ENCODE data around the gene AOC3.
"Not testable (repeated sequence)": the region's sequence is repeated elsewhere in the genome, so short reads cannot be mapped to it uniquely, and the experiment has no call there.

The AOC3 gene

GRCh38 chr17:42844761-42845555, 6.0 kb upstream of the AOC3 start:
- no peak for DNase-seq

GRCh38 chr17:42845556-42845917, 5.5 kb upstream of the AOC3 start:
- DNase-seq: no peak

DNA sequence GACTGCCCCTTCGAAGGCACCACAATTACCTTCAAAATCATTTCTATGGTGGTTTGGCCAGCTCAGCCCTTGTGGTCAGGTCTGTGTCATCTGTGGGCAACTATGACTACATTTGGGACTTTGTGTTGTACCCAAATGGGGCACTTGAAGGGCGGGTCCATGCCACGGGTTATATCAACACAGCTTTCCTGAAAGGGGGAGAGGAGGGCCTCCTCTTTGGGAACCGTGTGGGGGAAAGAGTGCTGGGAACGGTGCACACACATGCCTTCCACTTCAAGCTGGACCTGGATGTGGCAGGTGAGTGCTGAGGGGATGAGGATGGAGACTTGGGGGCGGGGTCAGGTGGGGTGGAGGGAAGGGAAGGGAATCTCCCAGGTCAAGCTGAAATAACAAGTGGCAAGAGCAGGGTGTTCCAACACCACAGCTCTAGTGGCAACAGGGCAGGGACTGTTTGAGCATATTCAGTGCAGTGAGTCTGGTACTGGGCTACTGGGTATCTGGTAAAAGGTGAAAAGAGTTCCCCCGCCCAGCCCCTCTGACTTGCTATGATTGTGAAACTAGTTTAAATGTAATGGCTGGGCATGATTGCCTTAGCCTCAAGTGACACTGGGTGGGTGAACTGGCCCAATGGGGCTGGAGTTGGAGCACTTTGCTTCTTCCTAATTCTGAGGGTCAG, 4.9 kb upstream of the AOC3 start:
- no peak for DNase-seq

DNA sequence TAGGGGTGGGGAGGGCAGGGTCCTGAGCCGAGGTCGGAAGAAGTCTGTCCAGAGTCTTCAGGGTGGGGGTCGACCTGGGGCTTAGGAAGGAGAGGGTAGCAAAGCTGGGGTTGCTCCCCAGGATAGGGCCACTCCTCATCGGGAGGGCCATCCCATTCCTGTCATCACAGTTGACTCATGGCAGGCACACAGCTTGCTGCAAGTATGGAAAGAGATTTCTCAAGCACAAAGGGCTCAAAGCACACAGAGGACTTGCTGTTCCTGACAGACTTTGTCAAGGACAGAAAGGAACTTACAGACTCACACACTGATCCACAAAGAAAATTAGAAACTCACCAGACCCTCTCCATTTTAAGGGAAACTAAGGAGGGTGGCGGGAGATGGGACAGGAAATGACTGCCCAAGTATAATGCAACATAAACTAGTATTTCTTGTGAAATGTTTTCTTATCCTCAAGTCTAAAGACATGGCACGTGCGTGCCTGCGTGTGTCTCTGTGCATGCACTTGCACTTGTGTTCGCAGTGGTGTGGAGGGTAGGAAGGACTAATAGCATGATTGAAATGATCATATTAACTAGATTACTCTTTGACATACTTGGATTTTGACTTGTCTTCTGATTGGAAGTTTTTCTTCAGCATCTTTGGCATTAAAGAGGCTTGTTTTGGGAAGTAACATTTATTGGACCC, 4.3 kb upstream of the AOC3 start:
- no peak for DNase-seq

GRCh38 chr17:42848093-42848492, 2.9 kb upstream of the AOC3 start:
- peak; percentile 14 for DNase-seq

GRCh38 chr17:42849031-42849430, 2.0 kb upstream of the AOC3 start:
- no peak for DNase-seq

- DNase-seq: no peak
Measured at GRCh38 chr17:42849451-42850181, 1.4 kb upstream of the AOC3 start.

GRCh38 chr17:42851371-42852240, 607 bp downstream of the AOC3 start:
- DNase-seq: not testable (repeated sequence)

DNA sequence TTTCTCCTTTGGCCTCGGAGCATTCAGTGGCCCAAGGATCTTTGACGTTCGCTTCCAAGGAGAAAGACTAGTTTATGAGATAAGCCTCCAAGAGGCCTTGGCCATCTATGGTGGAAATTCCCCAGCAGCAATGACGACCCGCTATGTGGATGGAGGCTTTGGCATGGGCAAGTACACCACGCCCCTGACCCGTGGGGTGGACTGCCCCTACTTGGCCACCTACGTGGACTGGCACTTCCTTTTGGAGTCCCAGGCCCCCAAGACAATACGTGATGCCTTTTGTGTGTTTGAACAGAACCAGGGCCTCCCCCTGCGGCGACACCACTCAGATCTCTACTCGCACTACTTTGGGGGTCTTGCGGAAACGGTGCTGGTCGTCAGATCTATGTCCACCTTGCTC, 1.4 kb downstream of the AOC3 start:
- no peak for DNase-seq

DNA sequence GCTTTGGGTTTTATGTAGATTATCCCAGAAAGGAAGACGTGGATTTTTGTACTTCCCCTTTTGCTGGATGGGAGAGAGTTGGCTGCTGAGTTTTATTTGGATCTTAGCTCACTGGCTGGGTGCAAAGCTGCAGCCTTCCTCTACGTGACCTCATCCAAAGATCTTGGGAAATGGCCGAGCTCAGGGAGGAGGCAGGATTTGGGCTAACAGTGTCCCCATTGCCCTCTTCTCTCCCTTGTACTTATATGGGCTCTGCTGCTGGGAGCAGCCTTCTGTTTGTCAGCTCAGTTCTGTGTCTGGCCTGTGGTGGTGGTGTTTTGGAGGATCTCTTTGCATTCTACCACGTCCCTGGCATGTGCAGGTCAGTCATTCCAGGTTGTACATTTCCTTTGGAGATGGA, 2.0 kb downstream of the AOC3 start:
- DNase-seq: no peak

- no peak for DNase-seq
Measured at GRCh38 chr17:42853597-42853967, 2.6 kb downstream of the AOC3 start.

DNA sequence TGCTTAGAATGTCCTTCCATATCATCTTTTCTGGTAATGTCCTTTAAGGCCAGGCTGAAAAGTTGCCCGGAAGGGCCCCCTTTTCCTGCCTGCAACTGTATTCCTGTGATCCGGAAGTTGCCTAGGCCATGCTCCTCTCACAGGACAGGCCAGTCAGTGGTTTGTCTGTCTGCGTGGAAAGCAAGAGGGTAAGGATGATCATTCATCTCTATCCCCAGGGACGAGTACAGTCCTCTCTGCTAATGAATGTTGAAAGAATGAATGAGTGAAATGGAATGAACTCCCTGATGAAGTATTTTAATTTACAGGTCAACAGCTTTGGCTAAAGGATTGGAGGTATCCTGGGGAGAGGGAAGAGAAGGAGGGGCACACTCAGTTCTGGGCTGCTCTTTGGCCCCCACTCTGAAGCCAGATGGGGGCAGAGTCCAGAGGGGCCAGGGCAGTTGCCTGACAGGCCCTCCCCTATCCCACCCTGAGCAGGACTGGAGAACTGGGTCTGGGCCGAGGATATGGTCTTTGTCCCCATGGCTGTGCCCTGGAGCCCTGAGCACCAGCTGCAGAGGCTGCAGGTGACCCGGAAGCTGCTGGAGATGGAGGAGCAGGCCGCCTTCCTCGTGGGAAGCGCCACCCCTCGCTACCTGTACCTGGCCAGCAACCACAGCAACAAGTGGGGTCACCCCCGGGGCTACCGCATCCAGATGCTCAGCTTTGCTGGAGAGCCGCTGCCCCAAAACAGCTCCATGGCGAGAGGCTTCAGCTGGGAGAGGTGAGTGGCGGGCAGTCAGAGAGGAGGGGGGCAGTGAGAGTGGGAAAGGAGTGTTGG, 3.2 kb downstream of the AOC3 start:
- no peak for DNase-seq

GRCh38 chr17:42855048-42855596, 4.1 kb downstream of the AOC3 start:
- no peak for DNase-seq

DNA sequence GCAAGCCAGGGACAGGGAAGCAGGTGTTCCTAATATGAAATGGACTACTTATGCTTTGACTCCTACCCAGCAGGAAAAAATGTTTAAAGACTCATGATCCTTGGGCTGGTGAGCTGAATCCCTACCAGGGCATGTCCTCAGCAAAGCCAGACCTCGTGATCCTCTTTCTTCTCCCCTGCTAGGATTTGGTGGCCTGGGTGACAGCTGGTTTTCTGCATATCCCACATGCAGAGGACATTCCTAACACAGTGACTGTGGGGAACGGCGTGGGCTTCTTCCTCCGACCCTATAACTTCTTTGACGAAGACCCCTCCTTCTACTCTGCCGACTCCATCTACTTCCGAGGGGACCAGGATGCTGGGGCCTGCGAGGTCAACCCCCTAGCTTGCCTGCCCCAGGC, 5.1 kb downstream of the AOC3 start:
- not testable (repeated sequence) for DNase-seq

GRCh38 chr17:42856516-42856915, 5.5 kb downstream of the AOC3 start:
- DNase-seq: not testable (repeated sequence)

- DNase-seq: no peak
Measured at GRCh38 chr17:42857389-42857788, 6.4 kb downstream of the AOC3 start.

- DNase-seq: no peak
Measured at GRCh38 chr17:42865638-42866094, 14.7 kb downstream of the AOC3 start.

DNA sequence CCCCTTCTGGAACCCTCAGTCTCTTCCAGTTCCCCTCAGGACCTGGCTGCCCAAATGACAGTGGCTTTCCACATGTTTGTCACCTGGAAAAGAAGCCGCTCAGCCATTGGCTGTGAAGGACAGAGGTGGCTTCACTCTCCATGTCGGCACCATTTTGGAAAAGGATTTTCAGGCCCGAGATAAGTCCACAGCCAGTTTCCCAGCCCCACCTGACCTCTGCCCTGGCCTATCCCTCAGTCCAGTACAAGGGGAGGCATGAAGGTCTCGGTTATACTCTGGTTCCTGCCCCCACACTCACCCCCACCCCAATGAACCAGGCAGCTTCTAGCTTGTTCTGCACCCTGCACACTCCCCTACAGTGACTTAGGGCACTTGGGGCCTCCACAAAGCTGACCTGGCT, 15.2 kb downstream of the AOC3 start:
- no peak for DNase-seq

- no peak for DNase-seq
Measured at GRCh38 chr17:42866631-42867575, 15.9 kb downstream of the AOC3 start.

All from NCI-H748 treated with DMSO at 0.1 percent for 48 hours (cell line).